ENCODE measurements around the gene CUZD1.

- TF ChIP-seq CTCF (IDR thresholded peaks at IDR 0.05) = no peak
- TF ChIP-seq POLR2A (IDR thresholded peaks at IDR 0.05) = no peak
These were observed 1.5 kb downstream of the CUZD1 start for GRCh38 chr10:122844146-122844545.

Measured in testis (tissue), 2 donors.